Suppressor macrophage (primary cell): Measurements from ENCODE around the gene ARL6IP4.
A peak's percentile ranks its signal among the peaks of the same experiment; 100 is the strongest.

Source experiments
- DNase-seq, 4 experiments: peaks; one replicate each; pipeline ENCODE4 v3.0.0-alpha.2; 2020 to 2022

Gene ARL6IP4

DNA sequence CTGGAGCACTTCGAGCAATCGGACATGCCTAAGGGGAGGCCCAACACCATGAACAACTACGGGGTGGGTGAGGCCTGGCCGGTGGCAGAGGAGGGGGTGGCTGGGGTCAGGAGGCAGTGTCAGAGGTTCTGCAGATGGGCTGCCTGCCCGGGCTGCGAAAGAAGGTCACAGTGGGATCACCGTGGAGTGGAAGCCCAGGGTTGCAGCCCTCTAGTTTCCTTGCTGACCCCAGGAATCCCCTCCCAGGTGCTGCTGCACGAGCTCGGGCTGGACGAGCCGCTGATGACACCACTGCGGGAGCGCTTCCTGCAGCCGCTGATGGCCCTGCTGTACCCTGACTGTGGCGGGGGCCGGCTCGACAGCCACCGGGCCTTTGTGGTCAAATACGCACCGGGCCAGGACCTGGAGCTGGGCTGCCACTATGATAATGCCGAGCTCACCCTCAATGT is 1.9 kb upstream of the ARL6IP4 start:
- DNase-seq = no peak

DNA sequence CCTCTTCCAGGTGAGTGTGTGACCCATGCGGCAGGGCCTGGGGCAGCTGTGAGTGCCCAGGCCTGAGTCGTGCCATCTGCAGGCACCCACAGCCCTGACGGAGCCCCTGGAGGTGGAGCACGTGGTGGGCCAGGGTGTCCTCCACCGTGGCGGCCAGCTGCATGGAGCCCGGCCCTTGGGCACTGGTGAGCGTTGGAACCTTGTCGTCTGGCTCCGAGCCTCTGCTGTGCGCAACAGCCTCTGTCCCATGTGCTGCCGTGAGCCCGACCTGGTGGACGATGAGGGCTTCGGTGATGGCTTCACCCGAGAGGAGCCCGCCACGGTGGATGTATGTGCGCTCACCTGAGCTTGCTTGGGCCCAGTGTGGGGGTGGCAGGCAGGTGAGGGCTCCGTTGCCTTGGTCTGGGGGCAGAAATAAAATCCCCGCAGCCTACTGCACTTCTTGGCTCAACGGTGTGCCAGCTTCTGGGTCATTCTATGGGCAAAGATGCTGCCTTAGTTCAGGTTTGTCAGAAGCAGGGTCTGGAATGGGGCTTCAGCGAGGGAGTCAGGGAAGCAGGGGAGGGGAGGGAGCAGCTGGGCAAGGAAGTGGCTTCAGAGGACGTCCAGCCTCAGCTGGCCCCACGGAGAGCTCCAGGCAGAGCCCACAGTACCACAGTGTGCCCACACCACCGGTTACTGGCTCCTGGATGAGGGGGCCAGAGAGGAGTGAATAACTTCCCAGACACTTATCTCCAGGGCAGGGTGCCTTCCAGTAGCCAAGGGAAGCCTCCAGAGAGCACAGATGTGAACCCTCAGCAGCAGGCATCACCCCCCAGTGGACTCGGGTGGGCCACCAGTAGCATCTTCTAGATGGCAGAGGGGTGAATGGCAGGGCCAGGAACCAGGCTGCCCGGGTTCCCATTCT is 1.2 kb upstream of the ARL6IP4 start:
- no peak for DNase-seq

DNA sequence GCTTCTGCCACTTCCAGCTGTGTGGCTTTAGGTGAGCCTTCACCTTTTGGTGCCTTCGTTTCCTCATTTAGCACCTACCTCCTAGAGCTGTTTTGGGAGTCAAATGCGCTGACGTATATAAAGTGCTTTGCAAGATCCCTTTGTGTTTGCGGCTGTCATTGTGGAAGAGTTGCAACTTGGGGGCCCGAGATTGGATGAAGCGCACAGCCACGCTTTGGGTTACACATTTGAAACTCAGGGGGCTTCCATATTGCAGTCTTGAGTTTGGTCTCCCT is 636 bp upstream of the ARL6IP4 start:
- DNase-seq = no peak

DNA sequence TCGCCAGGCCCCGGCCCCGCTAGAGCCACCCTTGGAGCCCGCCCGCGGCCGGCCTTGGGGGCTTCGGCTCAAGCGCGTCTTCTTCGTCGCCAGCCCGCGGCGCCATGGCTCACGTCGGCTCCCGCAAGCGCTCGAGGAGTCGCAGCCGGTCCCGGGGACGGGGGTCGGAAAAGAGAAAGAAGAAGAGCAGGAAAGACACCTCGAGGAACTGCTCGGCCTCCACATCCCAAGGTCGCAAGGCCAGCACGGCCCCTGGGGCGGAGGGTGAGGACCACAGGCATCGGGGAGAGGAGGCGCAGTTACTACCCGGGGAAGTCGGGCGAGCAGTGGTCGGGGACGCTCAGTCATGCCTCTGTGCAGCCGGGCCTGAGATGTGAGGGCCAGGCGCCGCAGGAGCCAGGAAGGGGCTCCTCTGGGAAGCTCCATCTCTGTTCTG is 573 bp downstream of the ARL6IP4 start:
- DNase-seq = peak in 1 of 4 experiments; percentile 11

DNA sequence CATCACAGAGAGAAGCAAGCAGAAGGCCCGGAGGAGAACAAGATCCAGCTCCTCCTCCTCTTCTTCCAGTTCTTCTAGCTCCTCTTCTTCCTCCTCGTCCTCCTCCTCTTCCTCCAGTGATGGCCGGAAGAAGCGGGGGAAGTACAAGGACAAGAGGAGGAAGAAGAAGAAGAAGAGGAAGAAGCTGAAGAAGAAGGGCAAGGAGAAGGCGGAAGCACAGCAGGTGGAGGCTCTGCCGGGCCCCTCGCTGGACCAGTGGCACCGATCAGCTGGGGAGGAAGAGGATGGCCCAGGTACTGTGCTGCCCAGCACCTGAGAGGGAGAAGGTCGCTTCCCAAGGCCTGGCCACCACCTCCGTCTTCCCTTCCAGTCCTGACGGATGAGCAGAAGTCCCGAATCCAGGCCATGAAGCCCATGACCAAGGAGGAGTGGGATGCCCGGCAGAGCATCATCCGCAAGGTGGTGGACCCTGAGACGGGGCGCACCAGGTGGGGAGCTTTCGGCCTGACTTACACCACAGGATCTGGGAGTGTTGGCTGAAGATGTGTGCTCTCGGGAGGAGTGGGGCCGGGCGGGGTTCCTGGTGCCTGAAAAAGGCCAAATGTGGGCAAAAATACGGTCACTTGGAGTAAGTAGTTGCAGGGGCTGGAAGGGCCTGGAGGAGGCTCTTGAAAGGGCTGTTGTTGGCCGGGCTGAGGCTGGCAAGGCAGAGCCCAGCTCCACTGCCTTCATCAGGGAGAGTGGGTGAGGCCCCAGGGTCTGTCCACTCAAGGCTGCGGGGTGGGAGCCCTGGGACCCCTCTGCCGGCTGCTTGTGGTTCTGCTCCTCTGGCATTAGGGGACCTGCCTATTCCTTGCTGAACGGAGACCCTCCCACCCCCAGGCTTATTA is 1.4 kb downstream of the ARL6IP4 start:
- DNase-seq = peak in 2 of 4 experiments; percentile 12 to 23

DNA sequence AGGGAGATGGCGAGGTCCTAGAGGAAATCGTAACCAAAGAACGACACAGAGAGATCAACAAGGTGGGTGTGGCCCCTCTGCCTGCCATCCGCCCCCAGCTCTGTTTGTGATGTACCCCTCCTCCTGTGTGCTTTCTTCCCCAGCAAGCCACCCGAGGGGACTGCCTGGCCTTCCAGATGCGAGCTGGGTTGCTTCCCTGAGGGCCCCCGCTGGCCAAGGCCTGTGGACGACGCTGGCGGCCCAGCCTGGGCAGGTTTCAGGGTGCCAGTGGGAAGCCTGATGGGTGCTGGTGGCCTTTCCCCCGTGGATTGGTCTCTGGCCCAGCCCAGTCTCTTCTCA is 2.0 kb downstream of the ARL6IP4 start:
- no peak for DNase-seq

DNA sequence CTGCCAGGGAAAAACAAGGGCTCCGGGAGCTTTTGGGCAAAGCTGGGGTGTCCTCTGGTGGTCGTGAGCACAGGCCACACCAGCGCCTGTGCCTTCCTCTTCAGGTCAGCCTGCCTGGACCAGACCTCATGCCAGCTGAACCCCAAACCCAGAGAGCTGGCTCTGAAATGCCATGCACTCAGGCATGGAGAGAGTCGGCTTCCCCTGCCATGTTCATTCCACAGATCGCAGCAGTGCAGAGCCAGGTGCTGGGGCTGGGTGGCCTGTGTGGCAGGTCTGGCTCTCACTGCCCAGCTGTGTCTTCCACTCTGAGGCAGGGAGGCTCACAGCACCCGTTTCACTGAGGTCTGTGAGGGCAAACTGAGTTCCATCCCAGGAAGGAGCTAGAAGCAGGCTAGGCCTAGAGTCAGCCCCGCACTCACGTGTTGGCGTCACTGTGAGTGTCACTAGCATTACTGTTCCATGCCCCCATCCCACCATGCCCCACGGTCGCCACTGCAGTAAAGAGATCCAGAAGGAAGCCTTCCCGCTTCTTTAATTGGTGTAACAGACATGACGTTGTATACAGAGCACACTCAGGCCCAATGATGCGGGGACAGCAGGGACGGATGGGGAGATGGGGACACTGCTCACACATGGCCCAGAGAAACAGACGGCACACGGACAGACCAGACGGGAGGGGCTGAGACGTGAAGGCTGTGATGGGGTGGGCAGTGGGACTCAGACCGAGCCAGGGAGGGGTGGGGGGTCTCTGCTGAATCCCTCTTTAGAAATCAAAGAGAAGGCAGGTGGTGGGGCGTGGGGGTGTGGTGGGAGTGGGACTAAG is 2.7 kb downstream of the ARL6IP4 start:
- DNase-seq = no peak

DNA sequence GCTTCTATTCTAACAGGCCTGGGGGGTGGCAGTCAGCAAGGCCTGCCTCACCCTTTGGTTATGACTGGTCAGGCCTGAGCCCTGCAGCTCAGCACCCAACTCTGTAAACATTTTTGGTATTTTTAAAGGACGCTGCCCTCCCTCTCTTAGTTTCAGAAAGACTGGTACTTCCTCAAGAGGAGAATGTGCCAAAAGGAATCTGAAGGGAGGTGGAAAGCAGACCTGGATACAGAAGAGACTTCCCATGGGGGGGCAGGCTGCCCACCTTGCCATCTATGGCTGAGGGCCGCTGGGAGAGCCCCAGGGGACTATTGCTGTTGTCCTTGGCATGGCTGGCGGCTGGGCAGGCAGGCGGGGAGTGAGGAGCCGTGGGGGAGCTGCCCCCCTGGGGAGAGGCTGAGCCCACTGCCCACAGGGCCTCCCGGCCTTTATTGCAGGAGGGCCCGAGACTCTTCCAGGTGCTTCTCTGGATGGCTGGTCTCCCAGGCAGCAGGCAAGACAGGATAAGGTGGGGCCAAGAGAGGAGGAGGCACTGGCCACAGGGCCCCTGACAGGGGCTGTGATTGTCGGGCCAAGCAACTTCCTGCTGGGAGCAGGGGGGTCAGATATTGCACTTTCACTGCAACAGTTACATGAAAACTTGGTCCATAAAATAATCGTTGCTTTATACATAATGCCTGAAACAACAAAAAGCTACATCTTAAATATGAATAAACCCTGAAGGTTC is 3.5 kb downstream of the ARL6IP4 start:
- DNase-seq = no peak

DNA sequence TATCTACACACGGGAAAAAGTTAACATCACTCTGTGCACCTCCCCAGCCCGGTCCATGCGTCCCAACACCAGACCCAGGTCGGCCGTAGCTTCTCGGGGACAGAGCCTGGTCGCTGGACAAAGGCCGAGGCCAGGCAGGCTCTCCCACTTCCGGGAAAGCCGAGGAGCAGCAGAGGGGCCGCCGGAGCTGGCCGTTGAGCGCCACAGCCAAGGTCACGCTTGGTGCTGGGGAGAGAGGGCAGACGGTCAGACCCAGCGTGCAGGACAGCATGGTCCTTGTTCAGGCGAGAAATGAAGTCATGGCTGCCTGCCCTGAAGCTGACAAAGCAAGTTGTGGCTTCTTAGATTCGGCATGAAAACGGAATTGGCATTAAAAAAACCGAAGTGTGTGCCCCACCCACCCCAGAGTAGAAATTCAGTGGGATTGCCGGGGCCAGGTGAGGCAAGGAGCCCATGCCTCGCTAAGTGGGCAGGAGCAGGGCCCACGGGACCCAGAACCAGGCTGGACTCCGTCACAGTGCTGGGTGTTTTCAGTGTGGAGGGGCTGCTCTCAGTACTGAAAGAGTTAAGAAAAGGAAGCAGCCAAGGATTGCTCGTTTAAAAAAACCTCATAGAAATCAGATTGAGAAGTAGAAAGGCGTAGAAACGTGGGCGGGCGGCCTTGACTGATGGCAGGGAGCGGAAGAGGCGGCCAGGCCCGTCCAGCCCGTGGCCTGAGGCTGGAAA is 4.3 kb downstream of the ARL6IP4 start:
- DNase-seq = peak; percentile 78 to 91 (median 88)

DNA sequence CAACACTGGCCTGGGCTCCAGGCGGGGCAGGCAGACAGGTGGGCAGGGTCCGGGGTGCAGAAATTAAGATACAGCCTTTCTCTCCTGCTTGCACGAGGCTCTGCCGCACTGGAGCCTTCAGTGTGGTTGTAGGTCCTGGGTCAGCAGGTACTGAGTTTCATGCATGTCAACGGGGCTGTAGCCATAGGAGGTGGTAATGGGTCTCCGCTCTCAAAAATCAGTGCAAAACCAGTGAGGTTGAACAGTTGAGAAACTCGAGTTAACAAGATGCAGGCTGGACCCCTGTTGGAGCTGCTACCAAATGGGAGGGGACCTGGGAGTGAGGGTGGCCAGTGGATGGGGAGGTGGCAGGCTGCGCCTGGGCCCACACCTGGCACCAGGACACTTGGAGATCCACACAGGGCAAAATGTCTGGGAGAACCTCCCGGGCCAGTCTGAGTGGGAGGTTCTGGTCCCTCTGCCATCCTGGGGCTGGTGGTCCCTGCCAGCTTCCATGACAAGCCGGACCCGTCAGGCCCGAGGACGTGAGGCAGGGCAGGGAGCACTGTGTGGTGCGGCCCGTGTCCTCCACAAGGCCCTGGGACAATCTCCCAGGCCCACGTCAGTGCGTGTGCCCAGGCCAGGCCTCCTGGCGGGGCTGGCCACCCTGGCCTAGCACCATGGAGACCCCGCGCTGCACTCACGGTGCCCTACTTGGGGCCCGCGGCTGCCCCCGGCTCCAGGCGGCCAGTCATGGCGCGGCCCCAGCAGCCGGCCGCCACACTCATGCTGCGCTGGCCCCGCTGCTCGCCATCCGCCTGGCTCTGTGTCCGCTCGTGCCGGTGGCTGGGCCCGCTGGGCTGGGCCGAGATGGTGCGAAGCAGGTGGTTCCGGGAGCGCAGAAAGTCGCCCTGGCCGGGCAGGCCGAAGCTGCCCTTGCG is 5.1 kb downstream of the ARL6IP4 start:
- no peak for DNase-seq

DNA sequence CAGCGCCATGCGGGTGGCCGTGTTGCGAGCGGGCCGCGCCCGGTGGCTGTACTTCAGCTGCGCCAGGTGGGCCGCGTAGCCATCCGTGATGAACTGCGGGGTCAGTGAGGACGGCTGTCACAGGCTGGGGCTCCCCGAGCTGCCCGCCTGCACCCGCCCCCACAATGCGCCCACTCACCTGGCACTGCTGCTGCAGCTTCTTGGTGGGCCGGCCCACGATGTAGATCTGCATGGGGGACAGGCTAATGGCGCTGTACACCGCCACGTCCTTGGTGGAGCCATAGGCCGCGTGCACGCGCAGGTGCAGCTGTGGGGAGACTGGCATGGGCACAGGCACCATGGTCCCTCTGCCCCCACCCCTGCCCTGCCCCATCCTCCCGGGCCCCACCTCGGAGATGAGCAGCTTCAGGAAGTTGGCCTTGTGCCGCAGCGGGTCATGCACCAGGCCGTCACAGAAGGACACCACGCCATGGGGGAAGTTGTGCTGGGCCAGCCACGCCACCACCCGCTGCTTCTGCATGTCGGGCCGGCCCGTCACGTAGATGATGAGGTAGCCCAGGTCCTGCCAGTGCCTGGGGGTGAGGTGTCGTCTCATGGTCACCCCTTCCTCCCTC is 5.9 kb downstream of the ARL6IP4 start:
- peak in 1 of 4 experiments; percentile 23 for DNase-seq

DNA sequence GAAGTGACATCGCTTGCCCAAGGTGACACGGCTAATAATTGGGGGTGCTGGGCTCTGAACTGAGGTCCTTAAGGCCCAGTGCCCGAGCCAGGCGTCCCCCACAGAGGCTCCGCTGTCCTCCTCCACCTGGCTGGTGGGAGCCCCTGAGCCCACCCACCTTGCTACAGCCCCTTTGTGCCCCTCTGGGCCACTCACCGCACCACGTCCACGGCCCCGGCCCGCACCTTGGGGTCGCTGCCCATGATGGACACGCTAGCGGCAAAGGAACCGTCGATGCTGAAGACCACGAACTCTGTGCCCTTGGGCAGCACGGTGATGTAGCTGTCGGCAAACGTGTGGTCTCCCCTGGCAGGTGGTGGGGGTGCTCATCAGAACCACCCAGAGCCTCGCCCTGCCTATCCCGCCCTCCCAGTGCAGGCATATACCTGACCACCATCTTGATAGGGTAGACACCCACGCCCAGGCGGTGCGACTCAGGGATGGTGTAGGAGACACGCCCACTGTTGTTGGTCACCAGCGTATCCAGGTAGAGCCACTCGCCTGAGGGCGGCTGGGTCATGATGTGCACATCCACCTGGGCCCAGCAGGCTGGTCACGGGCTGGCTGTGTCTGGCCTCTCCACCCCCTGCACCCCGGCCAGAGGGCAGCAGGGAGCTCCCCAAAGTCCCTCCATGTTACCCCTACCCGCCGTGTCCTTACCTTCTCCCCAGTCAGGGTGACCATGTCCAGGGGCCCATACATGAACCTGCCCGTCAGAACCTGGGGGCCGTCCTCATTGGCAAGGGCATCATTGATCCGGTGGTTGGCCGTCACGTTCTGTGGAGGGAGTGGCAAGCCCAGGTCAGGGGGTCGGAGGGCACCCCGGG is 6.8 kb downstream of the ARL6IP4 start:
- no peak for DNase-seq

DNA sequence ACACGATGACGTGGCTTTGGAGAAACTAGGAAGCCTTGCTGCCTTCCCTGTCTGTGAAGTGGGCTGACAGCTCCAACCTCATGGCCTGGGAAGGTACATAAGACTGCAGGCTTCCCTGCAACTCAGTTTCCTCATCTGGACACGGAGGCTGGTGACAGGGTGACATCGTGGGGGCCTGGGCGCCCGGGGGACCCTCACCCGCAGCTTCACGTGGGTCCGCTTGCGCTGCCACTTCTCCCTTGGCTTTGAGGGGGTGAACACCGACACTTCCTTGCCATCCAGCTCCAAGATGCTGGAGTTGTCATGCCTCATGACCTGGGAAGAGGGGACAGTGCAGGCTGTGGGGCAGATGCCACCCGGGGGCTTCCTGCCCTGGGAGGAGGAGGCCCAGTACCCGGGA is 7.6 kb downstream of the ARL6IP4 start:
- no peak for DNase-seq

DNA sequence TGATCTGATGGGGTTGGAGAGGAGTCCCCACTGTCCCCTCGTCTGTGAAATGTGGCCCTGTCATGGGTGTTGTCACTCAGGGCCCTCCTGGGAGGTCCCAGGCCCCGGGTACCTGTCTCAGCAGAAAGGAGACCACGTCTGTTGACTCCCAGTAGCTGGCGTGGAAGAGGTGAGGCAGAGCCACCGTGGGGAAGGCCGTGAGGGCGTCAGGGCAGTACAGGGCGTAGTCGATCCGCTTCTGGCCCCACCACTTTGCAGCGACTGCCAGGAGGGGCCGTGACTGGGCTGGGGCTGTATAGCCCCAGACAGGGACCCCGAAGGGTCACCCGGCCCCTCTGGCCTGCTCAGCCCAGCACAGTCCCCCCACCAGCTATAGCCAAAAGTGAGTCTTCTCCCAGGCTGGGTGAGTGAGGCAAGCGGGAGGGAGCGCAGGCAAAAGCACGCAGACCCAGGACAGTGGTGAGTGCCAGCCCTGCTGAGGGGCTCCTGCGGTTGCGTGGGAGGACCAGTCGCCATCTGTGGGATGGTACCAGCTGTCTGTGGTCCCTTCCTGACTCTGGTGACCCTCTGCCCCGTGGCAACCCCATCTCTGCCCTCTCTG is 8.2 kb downstream of the ARL6IP4 start:
- no peak for DNase-seq

DNA sequence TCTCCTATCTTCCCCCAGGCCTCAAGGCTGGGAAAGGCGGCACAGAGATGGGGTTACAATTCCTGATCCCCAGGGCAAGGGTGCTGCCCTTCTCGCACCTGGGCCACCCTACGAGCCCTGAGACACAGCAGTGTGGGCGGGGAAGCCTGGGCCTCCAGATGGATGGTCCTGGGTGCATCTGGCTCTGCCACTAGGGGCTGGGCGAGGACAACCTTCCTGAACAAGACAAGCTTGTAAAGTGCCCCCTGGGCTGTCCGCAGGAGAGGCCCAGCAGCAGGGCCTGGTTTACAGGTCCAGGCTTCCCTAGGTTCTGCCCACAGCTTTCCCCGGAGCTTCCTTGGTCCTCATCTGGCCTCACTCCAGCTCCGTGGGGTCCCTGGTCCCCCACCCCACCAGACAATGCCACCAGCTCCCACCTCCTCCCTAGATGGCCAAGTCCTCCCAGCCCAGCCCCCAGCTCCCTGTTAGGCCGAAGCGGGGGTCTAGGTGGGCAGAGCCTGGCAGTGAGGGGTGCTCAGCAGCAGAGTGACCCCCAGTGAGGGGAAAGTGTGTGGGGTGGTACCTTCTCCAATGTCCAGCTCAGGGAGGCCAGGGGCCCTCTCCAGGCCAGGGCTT is 8.9 kb downstream of the ARL6IP4 start:
- no peak for DNase-seq

DNA sequence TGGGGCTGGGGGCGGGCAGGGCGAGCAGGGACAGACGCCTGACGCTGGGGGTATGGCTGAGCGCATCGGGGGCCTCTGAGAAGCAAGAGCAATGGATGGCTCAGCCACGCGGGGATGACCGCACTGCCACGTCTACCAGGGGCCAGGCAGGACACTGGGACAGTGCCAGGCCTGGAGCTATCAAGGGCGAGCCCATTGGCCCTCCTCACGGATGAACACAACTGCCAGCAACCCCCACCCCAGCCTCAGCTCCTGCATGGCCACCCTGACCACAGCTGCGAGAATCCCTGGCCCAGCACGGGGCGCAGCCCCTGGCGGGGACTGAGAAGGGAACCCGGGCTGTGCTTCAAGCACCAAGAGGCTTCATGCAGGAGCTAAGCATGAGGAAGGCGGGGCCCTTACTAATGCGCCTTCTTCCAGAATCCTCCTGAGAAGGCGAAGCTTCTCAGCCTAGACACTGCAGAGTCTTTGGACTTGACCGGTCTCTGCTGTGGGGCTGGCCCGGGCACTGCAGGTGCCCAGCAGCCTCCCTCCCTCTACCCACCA is 9.5 kb downstream of the ARL6IP4 start:
- no peak for DNase-seq

DNA sequence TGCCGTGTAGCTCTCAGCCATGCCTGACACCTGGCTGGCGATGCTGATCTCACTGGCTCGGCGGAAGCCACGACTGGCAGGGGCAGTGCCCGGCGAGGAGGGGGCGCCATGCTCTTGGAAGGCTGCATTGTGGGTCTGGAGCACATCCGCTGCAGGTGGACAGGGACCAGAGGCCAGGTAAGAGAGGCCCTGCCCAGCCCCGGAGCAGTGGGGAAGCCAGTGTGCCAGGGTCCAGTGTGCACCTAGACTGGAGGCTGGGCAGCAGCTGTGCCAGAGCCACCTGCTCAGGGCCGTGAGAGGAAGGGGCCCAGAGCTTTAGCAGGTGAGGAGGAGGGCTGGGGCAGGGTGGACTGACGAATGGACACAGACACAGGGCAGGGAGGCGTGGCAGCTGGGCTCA is 10.1 kb downstream of the ARL6IP4 start:
- no peak for DNase-seq
